Measurements from ENCODE around the gene SFXN1.

SFXN1 gene

GRCh38 chr5:175544108-175544511 is 65.8 kb downstream of the SFXN1 start:
- DNase-seq: no peak

DNA sequence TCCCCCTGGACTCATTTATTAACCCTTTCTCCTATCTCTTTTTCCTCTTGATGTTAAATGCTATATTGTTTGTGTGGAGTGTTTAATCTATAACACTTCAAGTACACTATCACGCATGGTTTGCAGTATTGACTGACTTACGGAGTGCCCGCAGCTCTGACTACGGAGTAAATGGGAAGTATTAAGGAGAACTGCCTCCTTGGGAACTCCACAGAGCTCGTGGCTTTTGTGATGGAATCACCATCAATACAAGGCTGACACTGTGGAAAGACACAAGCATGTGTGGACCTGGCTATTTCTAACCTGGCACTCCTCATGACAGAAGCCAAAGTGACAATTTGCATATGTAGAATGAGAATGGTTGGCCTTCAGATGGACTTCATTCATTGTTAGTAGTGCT is 66.2 kb downstream of the SFXN1 start:
- DNase-seq: no peak

DNA sequence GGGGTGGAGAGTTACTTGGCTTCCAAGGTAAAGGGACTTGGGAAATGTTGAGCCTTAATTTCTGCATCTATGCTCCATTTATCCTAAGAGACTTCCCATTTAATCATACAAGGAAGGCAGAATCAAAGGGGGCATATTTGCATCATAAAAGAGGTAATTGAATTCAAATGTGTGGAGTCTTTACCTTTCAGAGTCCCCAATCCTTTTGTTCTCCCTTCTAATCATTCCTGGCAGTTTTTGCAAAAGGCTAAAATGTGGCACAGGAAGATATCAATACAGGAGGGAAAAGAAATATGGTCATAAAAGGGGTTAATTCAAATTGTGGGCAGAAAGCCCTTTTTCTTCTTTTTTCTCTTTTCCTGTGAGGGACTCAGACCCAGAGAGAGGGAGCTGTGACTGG is 69.5 kb downstream of the SFXN1 start:
- DNase-seq: no peak

DNA sequence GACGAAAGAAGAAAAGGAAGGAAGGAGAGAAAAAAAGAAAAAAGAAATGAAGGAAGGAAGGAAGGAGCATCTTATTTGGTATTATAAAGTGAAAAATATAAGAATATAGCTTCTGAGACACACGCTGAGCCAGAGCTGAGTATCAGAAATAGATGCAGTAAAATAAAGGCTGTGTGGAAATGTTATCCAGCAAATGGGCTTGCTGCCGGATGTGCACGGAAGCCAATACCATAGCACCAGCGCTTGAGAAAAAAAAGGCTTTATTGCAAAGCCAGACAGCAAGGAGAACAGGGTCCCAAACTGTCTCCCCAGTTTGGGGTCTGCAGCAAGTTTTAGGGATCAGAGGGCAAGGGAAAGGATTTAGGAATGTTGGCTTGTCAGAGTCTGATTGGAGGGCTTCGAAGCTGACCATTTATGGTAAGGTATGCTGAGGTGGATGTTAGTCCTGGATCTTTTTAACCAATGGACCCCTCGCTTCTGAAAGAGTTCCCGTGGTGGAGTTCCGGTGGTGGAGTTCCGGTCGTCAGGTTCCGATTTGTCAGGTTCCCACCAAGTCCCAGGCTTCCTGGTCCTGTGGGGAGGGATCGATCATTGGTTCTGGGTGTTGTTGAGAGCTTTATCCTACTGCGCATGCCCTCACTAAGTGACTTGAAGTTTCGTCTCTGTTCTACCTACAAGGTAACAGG is 70.4 kb downstream of the SFXN1 start:
- no peak for DNase-seq

DNA sequence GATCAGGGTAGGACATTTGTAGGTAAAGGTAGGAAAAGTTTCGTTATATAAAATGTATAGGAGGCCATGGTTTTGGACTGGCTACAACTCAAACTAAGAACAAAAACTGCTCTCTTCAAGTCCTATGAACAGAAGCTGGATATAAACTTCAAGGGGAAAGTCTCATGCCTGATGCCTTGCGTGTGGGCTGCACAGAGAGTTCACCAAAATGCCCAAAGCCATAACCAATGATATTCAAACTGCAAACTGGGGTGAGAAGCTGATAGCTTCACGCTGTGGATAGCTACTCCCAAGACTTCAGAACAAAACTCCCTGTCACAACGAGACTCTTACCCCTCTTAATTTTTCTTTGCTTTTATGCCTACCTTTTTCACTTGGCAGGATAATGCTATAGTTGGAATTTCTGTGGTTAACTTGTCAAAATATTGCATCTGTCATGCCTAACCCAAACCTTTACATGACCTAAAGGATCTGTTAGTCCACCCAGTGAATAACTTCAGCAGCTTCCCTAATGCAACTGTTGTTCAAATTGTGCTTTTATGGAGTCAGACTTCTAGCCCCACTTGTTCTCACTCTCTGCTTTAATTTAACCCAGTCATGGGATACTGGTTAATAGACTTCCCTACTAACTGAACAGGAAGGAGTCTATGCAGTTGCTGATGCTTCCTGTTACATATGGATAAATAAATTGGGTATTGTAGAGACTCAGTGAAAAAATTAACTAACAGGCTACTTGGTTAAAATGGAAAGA is 71.9 kb downstream of the SFXN1 start:
- DNase-seq: no peak

DNA sequence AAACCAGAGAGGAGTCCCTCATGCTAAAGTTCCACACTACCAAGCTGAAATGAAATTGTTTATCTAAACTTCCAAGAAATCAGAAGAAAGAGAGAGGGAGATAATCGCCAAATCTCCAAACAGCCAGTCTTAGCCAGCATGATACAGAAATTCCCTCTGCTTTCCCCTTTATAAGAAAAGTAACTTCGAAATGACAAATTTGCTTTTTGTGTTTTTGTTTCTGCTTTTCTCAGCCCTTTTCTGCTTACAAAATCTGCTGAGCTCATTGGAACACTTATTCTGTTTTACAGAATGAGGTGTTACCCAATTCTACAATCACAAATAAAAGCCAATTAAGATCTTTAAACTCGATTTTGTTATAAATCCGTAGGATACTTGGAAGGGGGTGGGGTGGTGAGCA is 72.9 kb downstream of the SFXN1 start:
- DNase-seq: no peak

- DNase-seq: no peak
Measured at GRCh38 chr5:175554296-175554695, 75.9 kb downstream of the SFXN1 start.

- no peak for DNase-seq
Measured at GRCh38 chr5:175555168-175555785, 76.9 kb downstream of the SFXN1 start.

DNA sequence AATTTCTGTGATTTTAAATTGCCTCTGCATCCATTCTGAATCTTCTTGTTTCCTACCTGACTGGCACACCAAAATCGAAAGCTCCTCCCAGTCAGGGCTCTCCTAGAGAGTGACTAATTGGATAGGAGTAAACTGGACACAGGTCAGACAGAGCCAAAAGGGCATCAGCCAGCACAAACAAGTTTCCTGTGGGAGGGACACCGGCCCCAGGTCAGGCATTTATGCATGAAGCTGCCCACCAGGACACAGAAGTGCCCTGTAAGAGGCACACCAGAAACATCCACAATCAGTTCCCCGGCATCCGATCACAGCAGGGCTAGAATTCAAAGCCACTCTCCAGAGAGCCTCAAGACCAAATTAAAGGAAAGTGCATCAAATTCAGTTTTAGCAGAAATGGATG is 78.4 kb downstream of the SFXN1 start:
- no peak for DNase-seq

- DNase-seq: no peak
Measured at GRCh38 chr5:175557778-175558177, 79.4 kb downstream of the SFXN1 start.

GRCh38 chr5:175558801-175559480 is 80.6 kb downstream of the SFXN1 start:
- no peak for DNase-seq

GRCh38 chr5:175560011-175560410 is 81.7 kb downstream of the SFXN1 start:
- DNase-seq: no peak

- no peak for DNase-seq
Measured at GRCh38 chr5:175561085-175561484, 82.7 kb downstream of the SFXN1 start.

- DNase-seq: no peak
Measured at GRCh38 chr5:175564716-175565115, 86.4 kb downstream of the SFXN1 start.

GRCh38 chr5:175566697-175567096 is 88.3 kb downstream of the SFXN1 start:
- DNase-seq: no peak

DNA sequence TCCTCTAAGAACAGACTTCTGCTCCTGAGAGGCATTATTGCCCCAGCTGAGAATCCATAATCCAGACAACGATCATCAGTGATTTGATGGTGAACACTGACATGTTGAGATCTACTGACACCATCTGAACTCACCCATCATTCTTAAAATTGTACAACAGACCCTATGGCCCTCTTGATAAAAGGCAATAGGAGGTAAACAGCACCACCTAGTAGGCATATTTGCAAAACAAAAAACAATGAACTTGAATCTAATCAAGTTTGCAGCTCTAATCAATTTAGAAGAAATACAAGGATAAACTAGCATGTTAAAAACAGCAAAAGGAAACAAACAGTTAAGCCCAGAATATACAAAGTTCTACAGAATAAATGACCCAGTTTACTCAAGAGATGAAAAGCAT is 89.6 kb downstream of the SFXN1 start:
- no peak for DNase-seq

DNA sequence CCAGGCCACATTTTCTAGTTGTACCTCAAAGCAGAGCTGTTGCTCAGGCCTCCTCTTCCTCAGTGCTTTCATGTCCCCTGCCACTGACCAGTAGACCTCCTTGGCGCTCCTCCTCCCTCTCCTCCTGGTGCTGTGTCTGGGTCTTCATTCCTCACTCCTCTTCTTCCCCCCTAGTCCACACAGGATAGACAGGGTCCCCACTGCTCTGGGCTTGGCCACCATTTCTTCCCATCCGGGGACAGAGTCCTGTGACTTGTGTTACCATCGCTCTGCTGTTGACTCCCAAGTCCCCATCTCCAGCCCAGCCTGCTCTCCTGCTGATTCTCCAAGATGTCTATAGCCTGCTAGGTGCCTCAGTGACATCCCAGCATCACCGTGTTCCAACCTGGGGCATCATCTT is 91.3 kb downstream of the SFXN1 start:
- no peak for DNase-seq

GRCh38 chr5:175572886-175573285 is 94.5 kb downstream of the SFXN1 start:
- no peak for DNase-seq

DNA sequence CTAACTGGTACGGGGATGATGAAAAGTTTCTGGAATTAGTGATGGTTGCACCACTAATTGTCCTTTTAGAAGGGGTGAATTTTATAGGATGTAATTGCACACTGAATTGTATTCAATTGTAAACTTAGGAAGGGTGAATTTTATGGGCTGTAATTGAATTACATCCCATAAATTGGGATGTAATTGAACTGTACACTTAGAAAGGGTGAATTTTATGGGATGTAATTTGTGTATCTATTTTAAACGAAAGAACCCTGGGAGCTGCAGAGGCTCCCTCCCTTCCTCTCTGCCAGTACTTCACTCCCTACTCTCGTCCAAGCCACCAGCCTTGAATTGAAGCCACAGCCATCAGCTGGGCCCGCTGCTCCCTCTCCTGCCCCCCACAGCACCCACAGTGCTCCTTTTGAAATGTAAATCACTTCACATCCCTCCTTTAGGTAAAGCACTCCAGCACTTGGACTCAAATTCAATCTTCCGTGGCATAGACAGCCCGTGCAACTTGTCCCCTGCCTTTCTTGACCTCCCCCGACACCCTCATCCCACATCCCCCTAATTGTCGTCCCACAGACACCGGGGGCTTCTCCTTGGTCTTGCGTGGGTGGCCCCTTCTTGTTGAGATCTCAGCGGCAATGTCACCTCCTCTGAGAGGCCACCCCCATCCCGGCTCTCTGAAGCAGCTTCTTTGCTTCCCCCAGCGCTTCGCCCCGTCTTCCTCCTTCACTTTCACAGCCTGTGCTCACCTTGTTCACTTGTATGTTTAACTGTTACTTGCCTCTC is 95.3 kb downstream of the SFXN1 start:
- no peak for DNase-seq

DNA sequence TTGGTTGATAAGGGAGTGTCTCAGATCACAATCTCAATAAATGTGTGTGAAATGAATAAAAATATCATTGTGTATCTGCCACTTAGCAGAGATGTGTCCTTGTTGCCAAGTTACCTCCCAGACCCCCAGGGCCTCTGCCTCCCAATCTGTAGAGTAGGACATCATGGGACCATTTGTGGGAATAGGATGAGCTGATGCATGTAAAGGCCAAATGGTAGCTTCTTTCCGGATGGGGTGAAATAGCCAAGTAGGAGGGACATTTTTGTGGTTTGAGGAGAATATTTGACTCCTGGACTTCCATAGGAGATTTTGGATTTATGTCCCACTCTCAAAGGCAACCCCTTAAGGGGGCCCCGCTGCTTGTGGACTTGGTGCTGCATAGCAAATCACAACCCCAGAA is 96.9 kb downstream of the SFXN1 start:
- no peak for DNase-seq

DNA sequence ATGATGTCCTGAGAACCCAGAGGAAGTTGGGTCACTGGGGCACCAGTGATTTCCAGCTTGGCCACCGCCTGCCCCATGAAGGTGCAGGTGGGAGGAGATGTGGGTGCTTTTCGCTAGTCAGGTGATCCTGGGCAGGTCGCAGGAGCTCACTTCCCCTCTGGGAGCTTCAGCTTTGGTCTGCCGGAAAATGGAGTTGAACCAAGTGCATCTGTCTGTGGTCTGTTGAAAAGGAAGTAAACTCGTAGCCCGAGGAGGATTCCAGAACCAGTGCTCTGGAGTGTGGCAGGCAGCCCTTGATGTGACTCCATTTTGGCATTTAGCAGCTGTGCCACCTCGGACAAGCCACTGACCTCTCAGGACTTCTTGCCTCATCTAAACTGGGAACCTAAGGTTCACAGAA is 97.7 kb downstream of the SFXN1 start:
- DNase-seq: no peak

GRCh38 chr5:175576591-175576990 is 98.2 kb downstream of the SFXN1 start:
- no peak for DNase-seq

Measured in NCI-H2029 treated with DMSO at 0.1 percent for 48 hours (cell line).